Heart left ventricle (tissue), 13 donors: ENCODE data around the gene CSRP2.

Source experiments
- CTCF ChIP-seq, 12 donors: fragments of 200-600 bp; sonication (generic) in 4 of 12; IDR thresholded peaks; one replicate each; pipeline versions ENCODE4 v1.5.0 to v1.8.0; 2018 to 2022; ENCODE audit warnings: antibody characterized with exemption in 12 of 12, mild to moderate bottlenecking in 5 of 12
- POLR2A ChIP-seq, 2 donors: fragments of 450-650 bp; IDR thresholded peaks; one replicate each; pipeline ENCODE4 v1.6.1; 2017; ENCODE audit warnings: antibody characterized with exemption in 2 of 2, mild to moderate bottlenecking in 2 of 2, moderate library complexity in 2 of 2
- donor health status: ischemic (EF 13 %, LVEDD 7.1; RV severe dilation, severe dysfunction).
- donor health status: DM: no; HTN: yes; CAD: no.
- donor health status: DM: no; HTN: no; CAD: no.
- donor health status: ischemic (EF 25% LVEDD 6.9; RV normal size, moderate dysfunction).
- donor health status: ischemic (EF 25% LVEDD 5.7; RV mildly dilated, moderate dysfunction).
- donor health status: ischemic (EF 35%, LVEDD 5.7; RV mildly dilated, moderate dysfunction).
- donor health status: nonischemic (EF 11% LVEDD 7.7; RV severe dilation, severe dysfunction).
- donor health status: DM: yes; HTN: yes; CAD: no.
- donor health status: PGD.
- donor health status: ischemic (EF 29% LVEDD 5.4; RV normal size, mild dysfunction).
- donor health status: nonischemic (EF 23%, LVEDD 6.1; RV moderate dilation, normal function).

GRCh38 chr12:76896274-76896673, 17.5 kb upstream of the CSRP2 start:
- TF ChIP-seq CTCF (IDR thresholded peaks at IDR 0.05) = no peak
- no peak for TF ChIP-seq POLR2A (IDR thresholded peaks at IDR 0.05)
